ENCODE measurements around the gene CEBPZ. TPM values are rescaled to one million over a fixed set of nuclear protein-coding genes. Genes with fewer than 3 reads are reported as not detected.

The CEBPZ gene
- total RNA-seq, 1 donor from 2014 or later, result 47.7 TPM

DNA sequence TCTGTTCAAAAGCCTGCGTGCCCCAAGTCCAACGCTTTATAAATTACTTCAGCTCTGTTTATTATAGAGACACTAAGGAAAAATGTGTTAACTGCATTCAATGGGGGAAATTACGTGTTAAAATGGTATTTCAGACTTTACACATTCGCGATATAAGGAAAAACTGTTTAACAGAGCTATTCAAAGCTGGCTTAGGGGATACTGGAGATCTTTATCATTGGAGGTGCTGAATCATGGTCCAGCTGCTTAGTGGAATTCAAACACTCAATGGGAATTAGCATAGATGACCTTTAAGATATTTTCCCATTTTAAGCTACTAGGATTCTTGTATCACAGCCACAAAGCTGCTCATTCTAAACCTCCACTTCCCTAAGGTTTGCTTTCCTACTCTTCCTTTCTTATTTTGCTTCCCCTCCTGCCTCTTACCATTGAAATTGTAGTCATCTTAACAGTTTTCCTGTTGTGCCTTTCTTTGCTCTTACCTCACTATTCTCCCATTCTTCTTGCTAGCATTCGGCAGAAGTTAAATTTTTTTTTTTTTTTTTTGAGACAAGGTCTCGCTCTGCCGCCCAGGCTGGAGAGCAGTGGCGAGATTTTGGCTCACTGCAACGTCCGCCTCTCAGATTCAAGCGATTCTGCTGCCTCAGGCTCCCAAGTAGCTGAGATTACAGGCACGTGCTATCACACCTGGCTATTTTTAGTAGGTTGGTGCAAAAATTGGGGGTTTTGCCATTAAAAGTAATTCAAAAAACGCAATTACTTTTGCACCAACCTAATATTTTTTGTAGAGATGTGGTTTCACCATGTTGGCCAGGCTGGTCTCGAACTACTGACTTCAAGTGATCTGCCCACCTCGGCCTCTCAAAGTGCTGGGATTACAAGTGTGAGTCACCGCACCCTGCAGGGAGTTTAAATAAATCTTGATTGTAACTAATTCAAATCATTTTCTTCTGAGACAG, 49.4 kb downstream of the CEBPZ start:
- H3K36me3 ChIP-seq, result no peaks in the 10 kb centered on the region
- TF ChIP-seq, protein P1, sequence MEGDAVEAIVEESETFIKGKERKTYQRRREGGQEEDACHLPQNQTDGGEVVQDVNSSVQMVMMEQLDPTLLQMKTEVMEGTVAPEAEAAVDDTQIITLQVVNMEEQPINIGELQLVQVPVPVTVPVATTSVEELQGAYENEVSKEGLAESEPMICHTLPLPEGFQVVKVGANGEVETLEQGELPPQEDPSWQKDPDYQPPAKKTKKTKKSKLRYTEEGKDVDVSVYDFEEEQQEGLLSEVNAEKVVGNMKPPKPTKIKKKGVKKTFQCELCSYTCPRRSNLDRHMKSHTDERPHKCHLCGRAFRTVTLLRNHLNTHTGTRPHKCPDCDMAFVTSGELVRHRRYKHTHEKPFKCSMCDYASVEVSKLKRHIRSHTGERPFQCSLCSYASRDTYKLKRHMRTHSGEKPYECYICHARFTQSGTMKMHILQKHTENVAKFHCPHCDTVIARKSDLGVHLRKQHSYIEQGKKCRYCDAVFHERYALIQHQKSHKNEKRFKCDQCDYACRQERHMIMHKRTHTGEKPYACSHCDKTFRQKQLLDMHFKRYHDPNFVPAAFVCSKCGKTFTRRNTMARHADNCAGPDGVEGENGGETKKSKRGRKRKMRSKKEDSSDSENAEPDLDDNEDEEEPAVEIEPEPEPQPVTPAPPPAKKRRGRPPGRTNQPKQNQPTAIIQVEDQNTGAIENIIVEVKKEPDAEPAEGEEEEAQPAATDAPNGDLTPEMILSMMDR (IDR thresholded peaks at IDR 0.05), result no peak
- H3K27me3 ChIP-seq, result no peaks in the 10 kb centered on the region
- DNase-seq, result no peak
- no peak overlapping the region for H3K27ac ChIP-seq
- H3K4me1 ChIP-seq, result no peaks in the 10 kb centered on the region
- no peak for ATAC-seq
- intact Hi-C loops (cut with DNase I), result no loop called here
- H3K4me3 ChIP-seq, result no peak overlapping the region
- no peaks in the 10 kb centered on the region for H3K9me3 ChIP-seq

DNA sequence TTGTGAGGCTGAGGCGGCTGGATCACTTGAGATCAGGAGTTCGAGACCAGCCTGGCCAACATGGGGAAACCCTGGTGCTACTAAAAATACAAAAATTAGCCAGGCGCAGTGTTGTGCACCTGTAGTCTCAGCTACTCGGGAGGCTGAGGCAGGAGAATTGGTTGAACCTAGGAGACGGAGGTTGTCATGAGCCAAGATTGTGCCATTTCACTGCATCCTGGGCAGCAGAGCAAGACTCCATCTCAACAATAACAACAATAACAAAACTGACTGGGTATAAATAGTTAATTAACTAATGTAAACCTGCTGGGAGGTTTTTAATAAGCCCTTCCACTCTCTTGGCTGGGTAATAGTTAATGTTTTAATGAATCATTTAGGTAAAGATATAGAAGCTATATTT, 50.8 kb downstream of the CEBPZ start:
- no peaks in the 10 kb centered on the region for H3K4me1 ChIP-seq
- no peaks in the 10 kb centered on the region for H3K9me3 ChIP-seq
- TF ChIP-seq, protein P1 (IDR thresholded peaks at IDR 0.05), result no peak
- H3K4me3 ChIP-seq, result no peak overlapping the region
- H3K27ac ChIP-seq, result no peak overlapping the region
- intact Hi-C loops (cut with DNase I), result no loop called here
- DNase-seq (no peak), ATAC-seq (no peak)
- H3K27me3 ChIP-seq, result no peaks in the 10 kb centered on the region
- H3K36me3 ChIP-seq, result no peaks in the 10 kb centered on the region

DNA sequence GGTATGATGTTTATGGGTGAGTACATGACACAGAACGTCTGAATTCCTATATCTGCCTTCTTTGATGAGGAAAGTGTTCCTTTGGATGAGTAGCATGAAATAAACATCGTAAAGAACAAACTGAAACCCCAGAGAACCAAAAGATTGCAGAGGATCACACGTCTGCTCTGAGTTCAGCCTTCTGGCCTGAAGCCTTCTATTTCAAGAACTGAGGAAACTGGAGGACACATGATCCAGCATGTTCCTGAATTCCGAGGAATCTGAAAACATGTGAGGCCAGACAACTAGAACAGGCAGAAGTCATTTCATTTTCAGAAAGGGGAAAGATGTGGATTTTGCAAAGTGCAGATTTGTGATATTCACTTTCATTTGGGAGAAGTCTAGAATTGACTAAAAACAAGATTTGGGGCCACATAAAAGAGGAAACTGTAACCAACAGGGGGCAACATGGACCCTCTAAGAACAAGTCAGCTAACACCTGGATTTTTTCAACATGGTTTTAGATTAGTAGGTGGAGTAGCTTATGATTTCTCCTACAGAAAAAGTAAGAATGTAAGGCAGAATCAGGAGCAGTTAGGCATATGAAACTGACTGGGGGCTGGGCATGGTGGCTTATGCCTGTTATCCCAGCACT, 51.3 kb downstream of the CEBPZ start:
- TF ChIP-seq, protein P1 (IDR thresholded peaks at IDR 0.05), result no peak
- Histone ChIP-seq H3K9me3 (no peaks in the 10 kb centered on the region), H3K27me3 (no peaks in the 10 kb centered on the region), H3K4me3 (no peak overlapping the region), H3K36me3 (no peaks in the 10 kb centered on the region), H3K4me1 (no peaks in the 10 kb centered on the region), H3K27ac (no peak overlapping the region)
- intact Hi-C loops (cut with DNase I), result no loop called here
- no peak for DNase-seq
- peak; percentile 77 for ATAC-seq

DNA sequence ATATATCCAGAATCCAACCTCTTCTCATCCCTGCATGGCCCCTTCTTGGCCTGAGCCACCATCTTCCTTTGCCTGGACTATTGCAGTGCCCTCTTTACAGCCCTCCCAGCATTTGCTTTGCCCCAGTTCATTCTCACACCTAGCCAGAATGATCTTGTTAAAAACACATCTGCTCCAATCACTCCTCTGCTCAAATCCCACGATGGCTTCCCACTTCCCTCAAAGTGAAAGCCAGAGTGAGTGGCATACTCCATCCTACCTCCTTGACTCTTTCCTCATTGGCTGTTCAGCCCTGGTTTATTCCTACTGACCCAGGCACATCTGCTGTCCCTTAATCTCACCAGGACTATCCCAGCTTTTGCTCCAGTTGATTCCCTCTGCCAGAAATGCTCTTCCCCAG, 57.7 kb downstream of the CEBPZ start:
- Histone ChIP-seq H3K4me3 (no peak overlapping the region), H3K36me3 (no peaks in the 10 kb centered on the region), H3K4me1 (no peaks in the 10 kb centered on the region), H3K27ac (no peak overlapping the region), H3K9me3 (no peaks in the 10 kb centered on the region), H3K27me3 (no peaks in the 10 kb centered on the region)
- intact Hi-C loops (cut with DNase I), result no loop called here
- ATAC-seq (no peak), DNase-seq (no peak)
- TF ChIP-seq, protein P1 (IDR thresholded peaks at IDR 0.05), result no peak

DNA sequence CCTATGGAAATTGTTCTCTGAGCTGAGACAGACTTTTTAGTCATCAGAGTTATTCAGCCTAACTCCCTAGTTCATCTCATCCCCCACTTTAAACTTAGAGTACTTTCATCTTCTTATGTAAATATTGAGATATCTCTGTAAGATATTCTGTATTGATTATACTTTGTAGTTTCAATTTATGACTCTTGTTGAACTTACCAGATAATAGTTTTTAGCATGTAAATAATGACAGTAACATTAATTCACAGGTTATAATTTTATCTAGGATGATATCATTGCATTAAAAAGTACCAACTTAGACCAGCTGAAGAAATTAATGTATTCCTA, 59.8 kb downstream of the CEBPZ start:
- no peak for DNase-seq
- Histone ChIP-seq H3K9me3 (no peaks in the 10 kb centered on the region), H3K4me3 (no peak overlapping the region), H3K36me3 (no peaks in the 10 kb centered on the region), H3K27me3 (no peaks in the 10 kb centered on the region), H3K27ac (no peak overlapping the region), H3K4me1 (no peaks in the 10 kb centered on the region)
- TF ChIP-seq, protein P1 (IDR thresholded peaks at IDR 0.05), result no peak
- no peak for ATAC-seq
- intact Hi-C loops (cut with DNase I), result no loop called here

Measured in upper lobe of right lung (tissue), 1 donor.